ENCODE results near the gene ACY1. TPM values are rescaled to one million over a fixed set of nuclear protein-coding genes. Genes with fewer than 3 reads are reported as not detected.
"Not testable (repeated sequence)": the region's sequence is repeated elsewhere in the genome, so short reads cannot be mapped to it uniquely, and the experiment has no call there.

Gene ACY1
- total RNA-seq, 4 donors from 2014 or later, result 31.2 to 49.3 (median 36.8) TPM

- Histone ChIP-seq H3K27me3 (no peaks in the 10 kb centered on the region), H3K4me1 (peaks cover 14% of the 10 kb centered on the region), H3K27ac (no peak overlapping the region), H3K36me3 (peaks cover 24% of the 10 kb centered on the region), H3K4me3 (no peak overlapping the region), H3K9me3 (no peaks in the 10 kb centered on the region)
- DNase-seq (ENCODE audit: low spot score in 2 of 2), result no peak
- 75% methylated on average over 14 of the region's 15 CpGs for WGBS
- no peak for TF ChIP-seq CTCF (IDR thresholded peaks at IDR 0.05)
- no peak for TF ChIP-seq POLR2A (IDR thresholded peaks at IDR 0.05)
- TF ChIP-seq POLR2AphosphoS5 (IDR thresholded peaks at IDR 0.05), result no peak
- no peak for TF ChIP-seq EP300 (IDR thresholded peaks at IDR 0.05)
These were observed 5.2 kb downstream of the ACY1 start for GRCh38 chr3:51988286-51989146.

GRCh38 chr3:51990501-51990971, 7.2 kb downstream of the ACY1 start:
- WGBS, result 92% methylated on average over 7 of the region's 38 CpGs
- H3K27me3 ChIP-seq; H3K27ac ChIP-seq; DNase-seq (ENCODE audit: low spot score in 2 of 2); H3K4me3 ChIP-seq; H3K9me3 ChIP-seq: not testable (repeated sequence)
- H3K36me3 ChIP-seq, result peaks cover 38% of the 10 kb centered on the region
- H3K4me1 ChIP-seq, result peaks cover 23% of the 10 kb centered on the region

- no peaks in the 10 kb centered on the region for H3K9me3 ChIP-seq
- H3K4me1 ChIP-seq, result peaks cover 28% of the 10 kb centered on the region
- no peaks in the 10 kb centered on the region for H3K27me3 ChIP-seq
- TF ChIP-seq POLR2AphosphoS5 (IDR thresholded peaks at IDR 0.05) (no peak), POLR2A (IDR thresholded peaks at IDR 0.05) (no peak), CTCF (IDR thresholded peaks at IDR 0.05) (no peak), EP300 (IDR thresholded peaks at IDR 0.05) (no peak)
- 86% methylated on average over 3 of the region's 3 CpGs for WGBS
- H3K4me3 ChIP-seq, result no peak overlapping the region
- DNase-seq (ENCODE audit: low spot score in 2 of 2), result no peak
- peaks cover 38% of the 10 kb centered on the region for H3K36me3 ChIP-seq
- H3K27ac ChIP-seq, result no peak overlapping the region
These were observed 8.8 kb downstream of the ACY1 start for GRCh38 chr3:51992017-51992682.

- H3K4me1 ChIP-seq, result peaks cover 28% of the 10 kb centered on the region
- DNase-seq (ENCODE audit: low spot score in 2 of 2), result not testable (repeated sequence)
- WGBS, result 83% methylated on average over 2 of the region's 13 CpGs
These were observed 10.3 kb downstream of the ACY1 start for GRCh38 chr3:51993657-51994056.

GRCh38 chr3:51994530-51994929, 11.2 kb downstream of the ACY1 start:
- WGBS, result 100% methylated on average over 1 of the region's 2 CpGs
- TF ChIP-seq POLR2A (IDR thresholded peaks at IDR 0.05), result no peak
- TF ChIP-seq POLR2AphosphoS5 (IDR thresholded peaks at IDR 0.05), result no peak
- no peak for TF ChIP-seq EP300 (IDR thresholded peaks at IDR 0.05)
- TF ChIP-seq CTCF (IDR thresholded peaks at IDR 0.05), result no peak

More at GRCh38 chr3:51993657-51994056, 10.3 kb downstream of the ACY1 start:
- H3K4me3 ChIP-seq, H3K9me3 ChIP-seq, H3K27ac ChIP-seq, H3K27me3 ChIP-seq: not testable (repeated sequence)
- H3K36me3 ChIP-seq, result peaks cover 38% of the 10 kb centered on the region

More at GRCh38 chr3:51994530-51994929, 11.2 kb downstream of the ACY1 start:
- H3K4me1 ChIP-seq, result peaks cover 28% of the 10 kb centered on the region
- peak overlapping the region; percentile 88 for H3K27ac ChIP-seq
- H3K4me3 ChIP-seq, result peak overlapping the region; percentile 92
- H3K27me3 ChIP-seq, result no peaks in the 10 kb centered on the region
- DNase-seq (ENCODE audit: low spot score in 2 of 2), result no peak
- H3K9me3 ChIP-seq, result no peaks in the 10 kb centered on the region
- H3K36me3 ChIP-seq, result peaks cover 38% of the 10 kb centered on the region

Measured in suprapubic skin (tissue), 4 donors.